ENCODE results near the gene PAN3.
"Not testable (repeated sequence)": the region's sequence is repeated elsewhere in the genome, so short reads cannot be mapped to it uniquely, and the experiment has no call there.

Gene PAN3

DNA sequence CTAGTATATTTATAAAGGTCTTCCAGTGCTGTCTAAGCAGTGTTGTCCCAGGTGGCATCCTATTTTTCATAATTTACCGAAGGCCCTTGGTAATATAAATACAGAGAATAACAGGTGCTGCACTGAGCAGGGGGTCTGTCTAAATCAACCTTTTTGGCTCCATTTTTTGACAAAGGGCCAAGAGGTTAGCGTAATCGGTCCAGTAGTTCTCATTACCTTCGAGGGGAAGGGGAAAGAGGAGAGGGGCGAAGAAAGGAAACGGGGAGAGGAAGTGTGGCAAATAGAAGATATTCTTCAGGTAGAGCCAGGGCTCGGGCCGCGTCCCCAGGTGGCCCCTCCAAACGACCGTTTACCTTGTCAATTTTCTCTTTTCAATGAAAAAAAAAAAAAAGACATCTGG is 749 bp upstream of the PAN3 start:
- peak; percentile 75 for DNase-seq

- peak; percentile 21 for DNase-seq
These were observed 568 bp downstream of the PAN3 start for GRCh38 chr13:28138756-28139470.

- DNase-seq: no peak
These were observed 2.2 kb downstream of the PAN3 start for GRCh38 chr13:28140433-28141125.

DNA sequence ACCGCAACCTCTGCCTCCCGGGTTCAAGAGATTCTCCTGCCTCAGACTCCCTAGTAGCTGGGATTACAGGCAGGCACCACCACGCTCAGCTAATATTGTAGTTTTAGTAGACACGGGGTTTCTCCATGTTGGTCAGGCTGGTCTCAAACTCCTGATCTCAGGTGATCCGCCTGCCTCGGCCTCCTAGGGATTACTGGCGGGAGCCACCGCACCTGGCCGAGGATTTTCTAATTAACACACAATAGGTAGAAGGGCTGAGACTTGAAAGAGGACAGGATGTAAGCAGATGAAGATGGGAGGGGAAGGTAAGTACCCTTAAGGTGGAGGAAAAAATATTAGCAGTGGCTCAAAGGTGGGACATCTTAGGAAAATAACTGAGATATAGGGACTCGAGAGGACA is 3.2 kb downstream of the PAN3 start:
- not testable (repeated sequence) for DNase-seq

DNA sequence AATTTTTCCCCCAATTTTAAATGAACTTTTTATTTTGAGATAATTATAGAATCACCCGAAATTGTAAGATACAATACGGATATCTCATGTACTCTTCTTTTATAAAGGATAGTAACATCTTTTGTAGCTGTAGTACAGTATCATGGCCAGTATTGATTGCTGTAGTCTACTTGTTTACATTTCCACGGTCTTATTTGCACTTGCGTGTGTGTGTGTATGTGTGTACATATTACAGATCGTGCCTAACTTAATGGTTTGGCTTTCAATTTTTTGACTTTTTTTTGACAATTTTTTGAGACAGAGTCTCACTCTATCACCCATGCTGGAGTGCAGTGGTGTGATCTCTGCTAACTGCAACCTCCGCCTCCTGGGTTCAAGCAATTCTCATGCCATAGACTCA is 6.7 kb downstream of the PAN3 start:
- DNase-seq: no peak

DNA sequence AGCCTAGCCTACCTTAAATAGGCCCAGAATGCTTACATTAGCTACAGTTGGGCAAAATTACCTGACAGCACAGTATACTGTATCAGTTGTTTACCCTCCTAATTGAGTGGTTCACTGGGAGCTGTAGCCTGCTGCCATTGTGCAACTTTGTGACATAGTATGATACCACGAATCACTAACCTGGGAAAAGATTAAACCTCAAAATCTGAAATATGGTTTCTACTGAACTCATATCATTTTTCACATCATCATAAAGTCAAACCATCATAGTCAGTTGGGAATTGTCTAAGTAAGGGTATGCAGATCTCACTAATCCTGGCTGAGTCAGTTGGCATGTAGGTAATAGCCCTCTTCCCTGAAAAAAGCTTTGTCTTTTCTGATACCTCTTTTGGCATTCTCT is 9.2 kb downstream of the PAN3 start:
- no peak for DNase-seq

DNA sequence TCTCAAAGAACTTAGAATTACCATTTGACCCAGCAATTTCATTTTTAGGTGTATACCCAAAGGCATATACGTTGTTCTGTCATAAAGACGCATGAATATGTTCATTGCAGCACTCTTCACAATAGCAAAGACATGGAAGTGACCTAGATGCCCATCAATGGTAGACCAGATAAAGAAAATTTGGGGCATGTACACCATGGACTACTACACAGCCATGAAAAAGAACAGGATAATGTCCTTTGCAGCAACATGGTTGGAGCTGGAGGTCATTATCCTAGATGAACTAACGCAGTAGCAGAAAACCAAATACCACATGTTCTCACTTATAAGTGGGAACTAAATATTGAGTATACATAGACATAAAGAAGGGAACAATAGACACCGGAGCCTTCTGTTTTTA is 20.7 kb downstream of the PAN3 start:
- no peak for DNase-seq

GRCh38 chr13:28161370-28161769 is 23.0 kb downstream of the PAN3 start:
- no peak for DNase-seq

DNA sequence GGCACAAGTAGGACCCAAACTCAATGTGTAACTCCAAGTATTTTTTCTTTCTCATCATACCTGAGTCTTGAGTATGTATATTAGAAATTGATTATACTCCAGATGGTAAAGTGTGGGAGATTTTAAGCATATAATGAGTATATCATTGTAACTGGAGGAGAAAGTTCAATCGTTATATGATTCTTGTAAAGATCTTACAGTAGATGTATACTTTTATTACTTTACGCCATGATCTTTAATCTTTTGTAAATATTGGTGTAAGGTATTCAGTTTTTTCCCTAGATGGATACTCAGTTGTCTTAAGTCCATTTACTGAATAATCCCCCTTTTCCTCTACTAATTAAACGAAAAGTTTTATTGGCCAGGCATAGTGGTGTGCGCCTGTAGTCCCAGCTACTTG is 25.2 kb downstream of the PAN3 start:
- no peak for DNase-seq

GRCh38 chr13:28166257-28166656 is 27.9 kb downstream of the PAN3 start:
- no peak for DNase-seq

DNA sequence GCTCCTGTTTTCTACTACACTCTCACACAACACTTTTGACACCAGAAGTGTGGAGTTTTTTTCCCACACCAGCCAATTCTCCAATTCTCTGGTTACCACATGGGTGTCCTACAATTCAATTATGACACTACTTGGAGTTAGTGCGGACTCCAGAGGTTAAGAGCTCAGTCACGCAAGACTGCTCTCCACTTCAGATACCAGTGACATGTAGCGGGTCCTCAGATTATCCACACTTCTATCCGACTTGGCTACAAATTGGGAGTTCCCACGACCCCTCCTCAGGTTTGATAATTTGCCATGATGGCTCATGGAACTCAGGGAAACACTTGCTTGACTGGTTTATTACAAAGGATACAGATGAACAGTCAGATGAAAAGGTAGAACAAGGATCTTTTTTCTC is 32.9 kb downstream of the PAN3 start:
- DNase-seq: no peak

DNA sequence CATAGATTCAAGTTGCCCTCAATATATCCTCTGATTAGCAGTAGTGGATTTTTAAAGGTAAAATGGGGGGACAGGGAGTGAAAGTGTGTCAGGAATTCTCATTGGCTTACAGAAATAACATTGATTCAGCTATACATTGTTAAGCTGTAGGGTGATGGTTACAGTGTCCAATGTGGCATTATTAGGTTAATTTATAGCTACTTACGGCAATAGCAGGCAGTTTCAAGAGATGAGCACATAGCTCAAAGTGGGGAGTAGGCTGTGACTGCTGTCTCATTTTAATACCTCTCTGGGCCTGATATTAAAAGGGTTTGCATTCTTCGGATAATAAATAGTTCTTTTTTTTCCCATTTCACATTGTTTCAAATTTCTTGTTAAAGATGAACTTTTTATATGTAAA is 34.6 kb downstream of the PAN3 start:
- no peak for DNase-seq

DNA sequence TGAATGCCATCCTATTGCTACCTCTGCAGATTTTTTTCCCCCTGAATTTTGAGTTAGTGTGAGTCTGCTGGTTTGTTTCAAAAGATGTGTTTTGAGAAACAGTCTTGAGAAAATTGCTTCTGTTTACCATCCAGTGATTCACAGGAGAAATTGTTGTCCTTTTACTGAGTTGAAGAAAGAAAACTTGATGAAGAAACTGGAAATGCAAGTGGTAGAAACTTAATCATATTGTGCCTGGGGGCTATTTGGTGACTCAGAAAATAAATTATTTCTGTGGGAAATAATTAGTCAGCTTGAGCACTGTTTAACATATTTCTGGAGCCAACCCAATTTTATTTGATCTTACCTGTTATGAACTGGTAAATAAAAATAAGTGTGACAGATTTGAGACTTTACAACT is 35.4 kb downstream of the PAN3 start:
- DNase-seq: no peak

- no peak for DNase-seq
These were observed 39.0 kb downstream of the PAN3 start for GRCh38 chr13:28177327-28177726.

DNA sequence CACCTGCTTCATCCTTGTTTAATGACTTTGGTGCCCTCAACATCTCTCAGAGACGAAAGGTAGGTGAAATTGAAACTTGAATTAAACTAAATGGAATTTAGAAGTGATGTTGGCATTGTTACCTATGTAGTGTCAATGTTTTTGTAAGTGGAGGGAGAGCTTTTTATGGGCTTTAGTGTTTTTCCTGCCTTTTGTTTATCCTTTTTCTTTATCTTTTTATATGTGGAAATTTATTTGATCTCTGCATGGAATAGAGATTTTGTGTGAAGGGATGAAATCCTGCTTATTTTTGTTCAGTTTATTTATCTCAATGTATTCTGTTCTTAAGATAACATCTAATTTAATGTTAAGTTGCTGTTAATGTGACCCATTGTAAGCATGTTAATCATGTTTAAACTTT is 39.5 kb downstream of the PAN3 start:
- DNase-seq: no peak

- DNase-seq: no peak
These were observed 41.6 kb downstream of the PAN3 start for GRCh38 chr13:28179974-28180373.

- no peak for DNase-seq
These were observed 43.1 kb downstream of the PAN3 start for GRCh38 chr13:28181413-28181812.

DNA sequence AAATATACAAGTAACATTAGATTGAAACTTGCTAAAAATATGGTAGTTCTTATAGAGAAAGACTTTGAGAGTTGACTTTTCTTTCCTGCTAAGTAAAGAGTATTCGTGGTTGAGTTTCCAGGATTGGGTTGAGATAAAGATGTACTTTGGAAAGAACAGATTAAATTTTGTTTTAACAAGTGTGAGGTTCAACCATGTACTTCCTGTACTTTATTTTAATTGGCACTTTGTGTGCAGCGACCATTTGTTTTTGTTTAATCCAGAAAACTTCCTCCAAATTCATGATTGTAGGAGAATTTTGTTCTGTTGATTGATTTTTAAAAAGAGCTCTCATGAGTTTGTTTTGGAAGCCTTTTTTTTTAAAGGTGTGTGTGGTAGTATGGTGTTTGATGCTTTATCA is 46.9 kb downstream of the PAN3 start:
- DNase-seq: no peak

- DNase-seq: no peak
These were observed 60.7 kb downstream of the PAN3 start for GRCh38 chr13:28199089-28199488.

DNA sequence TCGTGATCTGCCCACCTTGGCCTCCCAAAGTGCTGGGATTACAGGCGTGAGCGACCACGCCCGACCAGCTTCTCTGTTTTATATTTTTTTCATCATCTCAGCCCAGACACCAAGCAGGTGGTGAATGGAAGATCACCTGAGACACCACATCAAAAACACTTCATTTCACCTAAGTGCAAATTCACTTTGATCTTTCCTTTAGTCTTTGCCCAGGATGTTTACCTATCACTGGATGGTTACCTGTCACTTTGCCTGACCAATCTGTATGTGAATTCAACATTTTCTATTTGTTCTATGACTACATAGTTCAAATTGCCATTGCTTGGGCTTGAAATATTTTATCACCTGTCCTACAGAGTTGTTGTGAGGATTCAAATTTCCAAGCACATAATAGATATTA is 65.7 kb downstream of the PAN3 start:
- no peak for DNase-seq

DNA sequence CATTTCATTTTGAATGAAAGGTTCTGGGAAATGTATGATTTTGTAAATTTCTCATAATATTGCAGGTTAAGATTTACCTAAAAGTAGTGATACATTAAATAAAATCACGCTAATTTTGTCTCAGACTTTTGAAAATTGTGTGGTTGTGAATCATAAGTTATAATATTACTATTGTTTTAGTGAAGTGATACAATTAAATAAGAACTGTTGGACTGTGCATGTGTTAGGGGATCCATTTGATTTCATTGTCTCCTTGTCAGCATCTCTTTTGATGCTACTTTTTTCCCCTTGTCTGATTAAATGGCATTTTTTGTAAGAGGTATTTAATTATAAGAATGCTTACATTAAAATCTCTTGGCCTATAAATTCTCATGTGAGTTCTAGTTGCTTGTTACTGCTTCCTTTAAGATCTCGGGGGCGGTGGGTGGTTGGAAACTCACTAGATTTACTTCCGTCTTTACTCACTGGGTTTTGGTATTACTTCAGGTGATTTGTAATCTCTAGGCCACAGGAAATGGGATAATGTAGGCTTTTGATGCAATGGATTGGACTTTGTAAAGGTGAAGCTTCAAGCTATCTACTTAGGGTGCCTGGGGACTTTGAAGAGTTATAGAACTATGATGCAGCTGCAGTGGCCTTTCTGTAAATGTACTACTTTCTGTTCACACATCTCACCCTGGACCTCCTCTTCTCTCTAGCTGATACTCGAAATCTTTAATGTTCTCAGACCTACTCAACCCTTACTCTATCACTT is 66.5 kb downstream of the PAN3 start:
- DNase-seq: no peak

GRCh38 chr13:28218679-28219078 is 80.3 kb downstream of the PAN3 start:
- DNase-seq: no peak

DNA sequence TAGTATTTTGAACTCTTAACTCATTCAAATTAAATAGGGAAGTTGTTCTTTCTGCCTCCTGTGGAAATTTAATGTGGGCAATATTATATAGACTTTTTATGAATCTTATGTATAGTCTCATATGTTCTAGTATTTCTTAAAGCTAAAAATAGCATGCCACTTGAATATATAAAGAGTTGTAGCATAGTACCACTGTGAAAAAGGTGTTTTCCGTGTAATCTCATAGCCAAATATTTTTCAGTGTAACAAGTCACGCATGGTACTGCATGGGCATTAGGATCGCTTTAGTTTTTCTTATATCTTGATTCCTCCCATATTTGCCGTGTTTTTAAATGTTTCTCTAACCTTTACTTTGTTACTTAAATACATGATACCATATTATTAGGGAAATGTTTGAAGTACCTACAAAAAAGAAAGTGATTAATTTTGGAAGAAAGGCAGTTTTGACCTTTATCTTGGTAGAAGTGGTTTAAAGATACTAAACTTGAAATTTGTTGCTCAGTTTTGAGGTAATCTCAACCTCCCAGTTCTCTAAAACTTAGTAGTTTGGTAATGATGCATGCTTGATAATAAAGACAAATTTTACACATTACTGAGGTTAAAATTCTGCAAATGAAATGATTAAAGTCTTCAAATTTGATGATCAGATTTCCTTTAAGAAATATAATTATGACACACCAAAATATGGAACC is 81.2 kb downstream of the PAN3 start:
- DNase-seq: no peak

DNA sequence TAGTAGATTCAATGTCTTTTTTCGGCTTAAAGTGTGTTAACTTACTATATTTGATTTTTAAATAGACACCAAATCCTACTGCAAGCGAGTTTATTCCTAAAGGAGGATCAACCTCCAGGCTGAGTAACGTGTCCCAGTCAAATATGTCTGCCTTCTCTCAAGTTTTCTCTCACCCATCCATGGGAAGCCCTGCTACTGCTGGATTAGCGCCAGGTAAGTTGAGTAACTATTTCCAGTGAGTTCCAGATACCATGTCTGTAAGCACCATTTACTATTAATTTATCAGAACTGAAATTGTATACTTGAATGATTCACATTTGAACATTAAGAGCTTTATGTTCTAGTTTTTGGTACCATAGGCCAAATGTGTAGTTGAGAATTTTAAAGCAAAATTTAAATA is 81.8 kb downstream of the PAN3 start:
- DNase-seq: no peak

Measured in NCI-H1092 (cell line).